NOMO-1 treated with dmso at 0.1 percent for 144 hours (cell line): Measurements from ENCODE around the gene NPAS3.

Experiments used
- DNase-seq: peaks from one replicate; lab custom pipeline; 2025; ENCODE audit not compliant: unreplicated experiment; lab: John Stamatoyannopoulos, UW

NPAS3 gene

GRCh38 chr14:33163600-33163999 lies 224.9 kb downstream of the NPAS3 start:
- no peak for DNase-seq

GRCh38 chr14:33165144-33165925 lies 226.7 kb downstream of the NPAS3 start:
- DNase-seq: no peak

GRCh38 chr14:33165926-33166289 lies 227.2 kb downstream of the NPAS3 start:
- no peak for DNase-seq

GRCh38 chr14:33175951-33176350 lies 237.3 kb downstream of the NPAS3 start:
- no peak for DNase-seq

- DNase-seq: no peak
Observed at GRCh38 chr14:33184587-33184986, 245.9 kb downstream of the NPAS3 start.

- no peak for DNase-seq
Observed at GRCh38 chr14:33186656-33187055, 248.0 kb downstream of the NPAS3 start.

- DNase-seq: no peak
Observed at GRCh38 chr14:33188880-33189279, 250.2 kb downstream of the NPAS3 start.

- no peak for DNase-seq
Observed at GRCh38 chr14:33191855-33192254, 253.2 kb downstream of the NPAS3 start.

GRCh38 chr14:33194551-33194950 lies 255.9 kb downstream of the NPAS3 start:
- no peak for DNase-seq

- DNase-seq: no peak
Observed at GRCh38 chr14:33198684-33199083, 260.0 kb downstream of the NPAS3 start.

- DNase-seq: no peak
Observed at GRCh38 chr14:33201116-33201515, 262.4 kb downstream of the NPAS3 start.

- DNase-seq: no peak
Observed at GRCh38 chr14:33206981-33207380, 268.3 kb downstream of the NPAS3 start.

GRCh38 chr14:33207467-33208017 lies 268.9 kb downstream of the NPAS3 start:
- DNase-seq: no peak

- DNase-seq: no peak
Observed at GRCh38 chr14:33210311-33210710, 271.6 kb downstream of the NPAS3 start.

GRCh38 chr14:33218026-33218425 lies 279.3 kb downstream of the NPAS3 start:
- DNase-seq: no peak

- DNase-seq: no peak
Observed at GRCh38 chr14:33219957-33220356, 281.3 kb downstream of the NPAS3 start.

- DNase-seq: no peak
Observed at GRCh38 chr14:33229269-33229929, 290.7 kb downstream of the NPAS3 start.

- DNase-seq: no peak
Observed at GRCh38 chr14:33230021-33230420, 291.3 kb downstream of the NPAS3 start.

GRCh38 chr14:33232031-33232430 lies 293.4 kb downstream of the NPAS3 start:
- DNase-seq: no peak

GRCh38 chr14:33237115-33237740 lies 298.5 kb downstream of the NPAS3 start:
- no peak for DNase-seq

GRCh38 chr14:33239465-33239864 lies 300.8 kb downstream of the NPAS3 start:
- DNase-seq: no peak

GRCh38 chr14:33240466-33240865 lies 301.8 kb downstream of the NPAS3 start:
- DNase-seq: no peak
